Kidney (tissue), 14 donors: ENCODE measurements around the gene HAPLN2. TPM values are rescaled to one million over a fixed set of nuclear protein-coding genes. Genes with fewer than 3 reads are reported as not detected.
A peak's percentile ranks its signal among the peaks of the same experiment; 100 is the strongest.

Experiments
- DNase-seq, 5 donors: peaks; one replicate each; pipeline ENCODE4 v3.0.0-alpha.2; 2013 to 2020
- FAIRE-seq: peaks from 2 replicates; lab custom pipeline; 2012; peaks lifted over from hg19 to GRCh38; lab: Jason Lieb, UNC
- H3K27ac ChIP-seq, 2 donors: one replicate each; pipeline ENCODE4 v1.7.0; 2013; ENCODE audit warnings: low read depth in 2 of 2, low read length in 2 of 2, inconsistent platforms in 1 of 2
- H3K27me3 ChIP-seq: one replicate; pipeline ENCODE4 v1.7.1; 2013; ENCODE audit warnings: low read length, inconsistent platforms; ENCODE audit not compliant: control insufficient read depth, insufficient read depth
- H3K36me3 ChIP-seq, 3 donors: one replicate each; pipeline versions ENCODE4 v1.7.0 to v1.7.1; 2013; ENCODE audit warnings: low read length in 3 of 3, control low read depth in 1 of 3, inconsistent platforms in 1 of 3; ENCODE audit not compliant: insufficient read depth in 3 of 3, control insufficient read depth in 2 of 3
- H3K4me1 ChIP-seq, 3 donors: one replicate each; pipeline versions ENCODE4 v1.7.0 to v1.7.1; 2013; ENCODE audit warnings: low read length in 3 of 3, inconsistent platforms in 1 of 3, low read depth in 1 of 3; ENCODE audit not compliant: control insufficient read depth in 2 of 3, insufficient read depth in 2 of 3
- H3K4me3 ChIP-seq, 3 donors: one replicate each; pipeline versions ENCODE4 v1.7.0 to v1.8.1; 2013; ENCODE audit warnings: low read length in 3 of 3, control low read depth in 1 of 3, inconsistent platforms in 1 of 3
- H3K9ac ChIP-seq, 3 donors: one replicate each; pipeline versions ENCODE4 v1.7.0 to v1.7.1; 2013; ENCODE audit warnings: low read length in 3 of 3, control low read depth in 1 of 3, inconsistent platforms in 1 of 3
- H3K9me3 ChIP-seq, 3 donors: one replicate each; pipeline versions ENCODE4 v1.7.0 to v1.7.1; 2013; ENCODE audit warnings: low read length in 3 of 3, control low read depth in 1 of 3, inconsistent platforms in 1 of 3; ENCODE audit not compliant: control insufficient read depth in 2 of 3, insufficient read depth in 1 of 3
- intact Hi-C: fragments of 100-400 bp; cut with DNase I; formaldehyde crosslinking; loops from one replicate; pipeline ENCODE4 v1.11.1; 2022
- polyA plus RNA-seq: library from polyadenylated mRNA; stranded (reverse); fragments of 350-450 nt; fragmentation: Illumina TruSeq; extraction: RNeasy Lipid Tissue Mini Kit (QIAGEN cat#74804); gene quantifications from one replicate; pipeline ENCODE4 v1.2.3, GENCODE V29; 2014; ENCODE audit warnings: low read depth, low replicate concordance; ENCODE audit not compliant: insufficient read depth
- total RNA-seq: library from RNA; stranded (reverse); fragmentation: NEBNext Ultra II Directional; extraction: Animal tissue kit (Norgen Biotek cat#: 25700); gene quantifications from one replicate; pipeline ENCODE4 v1.2.1, GENCODE V29; 2021
- TF ChIP-seq, protein P1 (sequence below): IDR thresholded peaks from 3 replicates; pipeline ENCODE4 v1.5.1; 2012; ENCODE audit warnings: mild to moderate bottlenecking, moderate library complexity, borderline replicate concordance; ENCODE audit not compliant: insufficient read depth; ENCODE audit errors: extremely low read depth
- donor health status: control.
- donor health status: control.
- donor health status: control.
- donor health status: control.
- donor health status: control.
- donor health status: DM: yes; HTN: yes; CAD: no.
- donor health status: Normal renal cell carcinoma (clear cell type).

HAPLN2 gene
- total and polyA plus RNA-seq, 2 donors from 2014 or later = 0.30 to 1.9 TPM

DNA sequence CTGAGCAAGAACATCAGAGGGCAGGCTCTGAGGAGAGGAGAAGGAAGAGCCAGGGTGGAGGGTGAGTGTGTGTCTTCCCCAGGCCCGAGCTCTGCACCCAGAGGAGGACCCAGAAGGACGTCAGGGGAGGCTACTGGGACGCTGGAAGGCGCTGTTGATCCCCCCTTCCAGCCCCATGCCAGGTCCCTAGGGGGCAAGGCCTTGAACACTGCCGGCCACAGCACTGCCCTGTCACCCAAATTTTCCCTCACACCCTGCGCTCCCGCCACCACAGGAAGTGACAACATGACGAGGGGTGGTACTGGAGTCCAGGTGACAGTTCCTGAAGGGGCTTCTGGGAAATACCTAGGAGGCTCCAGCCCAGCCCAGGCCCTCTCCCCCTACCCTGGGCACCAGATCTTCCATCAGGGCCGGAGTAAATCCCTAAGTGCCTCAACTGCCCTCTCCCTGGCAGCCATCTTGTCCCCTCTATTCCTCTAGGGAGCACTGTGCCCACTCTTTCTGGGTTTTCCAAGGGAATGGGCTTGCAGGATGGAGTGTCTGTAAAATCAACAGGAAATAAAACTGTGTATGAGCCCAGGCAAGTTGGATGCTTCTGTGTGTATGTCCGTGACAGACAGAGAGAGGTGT lies 39.8 kb downstream of the HAPLN2 start:
- peak in 2 of 5 donors; percentile 10 to 57 for DNase-seq
- H3K36me3 ChIP-seq = no peaks in the 10 kb centered on the region
- no peak for FAIRE-seq
- intact Hi-C loops = no loop called here
- H3K9me3 ChIP-seq = no peaks in the 10 kb centered on the region
- H3K27me3 ChIP-seq = peaks cover 18% of the 10 kb centered on the region
- H3K4me1 ChIP-seq = peaks cover 0 to 33% (median 25%) of the 10 kb centered on the region in 3 donors
- TF ChIP-seq, protein P1, sequence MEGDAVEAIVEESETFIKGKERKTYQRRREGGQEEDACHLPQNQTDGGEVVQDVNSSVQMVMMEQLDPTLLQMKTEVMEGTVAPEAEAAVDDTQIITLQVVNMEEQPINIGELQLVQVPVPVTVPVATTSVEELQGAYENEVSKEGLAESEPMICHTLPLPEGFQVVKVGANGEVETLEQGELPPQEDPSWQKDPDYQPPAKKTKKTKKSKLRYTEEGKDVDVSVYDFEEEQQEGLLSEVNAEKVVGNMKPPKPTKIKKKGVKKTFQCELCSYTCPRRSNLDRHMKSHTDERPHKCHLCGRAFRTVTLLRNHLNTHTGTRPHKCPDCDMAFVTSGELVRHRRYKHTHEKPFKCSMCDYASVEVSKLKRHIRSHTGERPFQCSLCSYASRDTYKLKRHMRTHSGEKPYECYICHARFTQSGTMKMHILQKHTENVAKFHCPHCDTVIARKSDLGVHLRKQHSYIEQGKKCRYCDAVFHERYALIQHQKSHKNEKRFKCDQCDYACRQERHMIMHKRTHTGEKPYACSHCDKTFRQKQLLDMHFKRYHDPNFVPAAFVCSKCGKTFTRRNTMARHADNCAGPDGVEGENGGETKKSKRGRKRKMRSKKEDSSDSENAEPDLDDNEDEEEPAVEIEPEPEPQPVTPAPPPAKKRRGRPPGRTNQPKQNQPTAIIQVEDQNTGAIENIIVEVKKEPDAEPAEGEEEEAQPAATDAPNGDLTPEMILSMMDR = no peak
- H3K9ac ChIP-seq = peak overlapping the region in 1 of 3 donors; percentile 50
- H3K27ac ChIP-seq = no peak overlapping the region
- H3K4me3 ChIP-seq = no peak overlapping the region

DNA sequence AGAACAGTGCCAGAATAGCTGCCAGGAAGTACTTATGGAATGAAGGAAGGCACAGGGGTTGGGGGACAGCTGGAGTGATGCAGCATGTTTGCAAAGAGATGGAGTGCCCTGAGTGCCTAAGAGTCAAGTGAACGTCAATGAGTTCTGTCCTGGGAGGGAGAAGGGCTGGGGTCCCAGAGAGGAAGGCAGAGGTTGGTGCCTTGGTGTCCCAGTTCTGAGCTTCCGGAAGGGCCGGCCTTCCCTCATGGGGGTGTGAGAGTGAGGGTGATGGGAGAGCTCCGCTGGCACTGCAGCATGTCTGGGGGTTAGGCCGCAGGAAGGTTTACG lies 40.4 kb downstream of the HAPLN2 start:
- no peak overlapping the region for H3K27ac ChIP-seq

DNA sequence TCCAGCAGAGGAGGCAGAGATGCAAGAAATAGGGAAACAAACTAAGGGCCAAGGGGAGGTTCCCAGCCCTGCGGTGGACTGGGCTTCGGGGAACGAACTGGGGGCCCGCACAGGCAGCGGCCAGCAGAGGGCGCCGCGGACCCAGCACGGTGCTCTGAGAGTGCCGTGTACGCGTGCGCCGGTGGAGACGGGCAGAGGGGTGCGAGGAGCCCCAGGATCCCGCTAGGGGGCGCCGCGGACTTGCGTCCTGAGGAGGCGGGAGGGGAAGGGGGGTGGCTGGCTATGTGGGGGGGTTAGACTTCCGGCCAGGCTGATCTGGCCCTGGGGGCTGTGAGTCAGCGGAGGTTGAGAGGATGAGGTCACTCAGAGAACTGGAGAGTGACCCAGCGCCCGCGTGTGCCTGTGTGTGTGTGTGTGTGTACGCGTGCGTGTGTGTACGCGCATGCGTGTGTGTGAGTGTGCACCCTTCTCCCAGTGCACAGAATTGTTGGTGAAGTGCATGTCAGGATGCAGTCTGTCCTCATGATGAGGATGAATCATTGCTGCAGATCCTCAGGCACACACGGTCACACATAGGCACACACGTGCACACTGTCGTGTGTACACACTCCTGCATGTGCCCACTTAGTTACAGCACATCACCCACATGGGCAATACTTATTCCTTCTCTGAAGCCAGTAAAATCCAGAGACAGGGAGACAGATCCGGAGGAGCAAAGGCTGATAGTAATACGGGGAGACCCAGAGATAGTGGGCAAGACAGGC lies 41.0 kb downstream of the HAPLN2 start:
- TF ChIP-seq, protein P1 = peak; percentile 97
- H3K9me3 ChIP-seq = no peaks in the 10 kb centered on the region
- intact Hi-C loops = no loop called here
- peak overlapping the region in 1 of 3 donors; percentile 44 for H3K4me3 ChIP-seq
- peak overlapping the region; percentile 28 to 63 for H3K27ac ChIP-seq
- peak overlapping the region in 1 of 3 donors; percentile 28 for H3K9ac ChIP-seq
- peaks cover 14% of the 10 kb centered on the region for H3K27me3 ChIP-seq
- peaks cover 2 to 41% (median 32%) of the 10 kb centered on the region in 3 donors for H3K4me1 ChIP-seq
- FAIRE-seq (no peak), DNase-seq (peak; percentile 97 to 99 (median 98))
- no peaks in the 10 kb centered on the region for H3K36me3 ChIP-seq

More for the DNA sequence above, 40.4 kb downstream of the HAPLN2 start:
- intact Hi-C loops = no loop called here
- Histone ChIP-seq H3K9ac (peak overlapping the region in 1 of 3 donors; percentile 50), H3K9me3 (no peaks in the 10 kb centered on the region), H3K36me3 (no peaks in the 10 kb centered on the region), H3K4me3 (no peak overlapping the region), H3K4me1 (peaks cover 1 to 39% (median 30%) of the 10 kb centered on the region in 3 donors), H3K27me3 (peaks cover 16% of the 10 kb centered on the region)
- FAIRE-seq (no peak), DNase-seq (no peak)
- TF ChIP-seq, protein P1 = no peak
